HepG2 (cell line): ENCODE data around the gene MPIG6B. TPM values are rescaled to one million over a fixed set of nuclear protein-coding genes. Genes with fewer than 3 reads are reported as not detected.

Experiments used
- CEBPB ChIP-seq: IDR thresholded peaks from 2 replicates; pipeline ENCODE4 v1.6.1; 2011; ENCODE audit warnings: low read depth, low read length, improper control_type of control experiment, borderline replicate concordance
- E2F5 ChIP-seq: sonication (generic); formaldehyde crosslinking; conservative IDR thresholded peaks from 2 replicates; pipeline ENCODE4 v1.4.0; 2020; ENCODE audit warnings: missing genetic modification reagents
- ETV6 ChIP-seq: sonication (generic); formaldehyde crosslinking; conservative IDR thresholded peaks from 2 replicates; pipeline ENCODE4 v1.4.0; 2020; ENCODE audit warnings: missing genetic modification reagents
- GPN1 ChIP-seq: sonication (generic); formaldehyde crosslinking; IDR thresholded peaks from 2 replicates; pipeline ENCODE4 v1.5.1; 2020; ENCODE audit warnings: missing genetic modification reagents, borderline replicate concordance
- HNF1B ChIP-seq: sonication (generic); formaldehyde crosslinking; IDR thresholded peaks from 2 replicates; pipeline ENCODE4 v1.5.1; 2020; ENCODE audit warnings: mild to moderate bottlenecking, moderate library complexity, missing genetic modification reagents
- IKZF4 ChIP-seq: sonication (generic); formaldehyde crosslinking; IDR thresholded peaks from 2 replicates; pipeline ENCODE4 v1.5.1; 2020; ENCODE audit warnings: borderline replicate concordance, mild to moderate bottlenecking, low read depth, missing genetic modification reagents; ENCODE audit errors: not compliant biosample characterization
- KLF11 ChIP-seq: IDR thresholded peaks from 2 replicates; pipeline ENCODE4 v1.6.1; 2016; ENCODE audit warnings: missing compliant biosample characterization
- KLF13 ChIP-seq: sonication (generic); formaldehyde crosslinking; IDR thresholded peaks from 2 replicates; pipeline ENCODE4 v1.4.0; 2020; ENCODE audit warnings: mild to moderate bottlenecking, missing genetic modification reagents
- MIER3 ChIP-seq: IDR thresholded peaks from 2 replicates; pipeline ENCODE4 v1.6.1; 2016; ENCODE audit warnings: missing compliant biosample characterization, borderline replicate concordance
- MTERF4 ChIP-seq: sonication (generic); formaldehyde crosslinking; IDR thresholded peaks from 2 replicates; pipeline ENCODE4 v1.8.0; 2023; ENCODE audit warnings: mild to moderate bottlenecking, missing genetic modification reagents
- RARA ChIP-seq: IDR thresholded peaks from 2 replicates; pipeline ENCODE4 v1.6.1; 2016; ENCODE audit warnings: missing genetic modification reagents, missing compliant biosample characterization
- SCMH1 ChIP-seq: sonication (generic); formaldehyde crosslinking; IDR thresholded peaks from 2 replicates; pipeline ENCODE4 v1.9.0; 2021; ENCODE audit warnings: missing genetic modification reagents, mild to moderate bottlenecking, borderline replicate concordance
- UBTF ChIP-seq: sonication (generic); formaldehyde crosslinking; IDR thresholded peaks from 2 replicates; pipeline ENCODE4 v1.4.0; 2020; ENCODE audit warnings: mild to moderate bottlenecking, missing genetic modification reagents
- USF2 ChIP-seq, 2 experiments: sonication (generic) in 1 of 2; formaldehyde crosslinking in 1 of 2; IDR thresholded peaks; 2 replicates each; pipeline versions ENCODE4 v1.5.1 to v1.6.1; 2011 to 2020; ENCODE audit warnings: borderline replicate concordance in 1 of 2, low read depth in 1 of 2, low read length in 1 of 2, mild to moderate bottlenecking in 1 of 2, missing genetic modification reagents in 1 of 2, moderate library complexity in 1 of 2
- ZC3H4 ChIP-seq: sonication (generic); formaldehyde crosslinking; IDR thresholded peaks from 2 replicates; pipeline ENCODE4 v1.4.0; 2020; ENCODE audit warnings: missing genetic modification reagents, borderline replicate concordance
- ZNF235 ChIP-seq: sonication (generic); formaldehyde crosslinking; IDR thresholded peaks from 2 replicates; pipeline ENCODE4 v1.8.1; 2023; ENCODE audit warnings: mild to moderate bottlenecking, missing genetic modification reagents, borderline replicate concordance
- ZNF777 ChIP-seq: sonication (generic); formaldehyde crosslinking; IDR thresholded peaks from 2 replicates; pipeline ENCODE4 v1.4.0; 2020; ENCODE audit warnings: missing genetic modification reagents
- ZNF878 ChIP-seq: sonication (generic); formaldehyde crosslinking; IDR thresholded peaks from 2 replicates; pipeline ENCODE4 v1.8.1; 2023; ENCODE audit warnings: mild to moderate bottlenecking, missing genetic modification reagents, moderate library complexity
- polyA plus RNA-seq, 8 experiments: library from polyadenylated mRNA; depleted of rRNA in 3 of 8; stranded (reverse) in 7 of 8; unstranded in 1 of 8; fragments of >200 nt; fragmentation: Illumina TruSeq in 4 of 8; extraction: Trizol in 4 of 8; gene quantifications; 2 replicates each; pipeline versions ENCODE4 v1.2.1 to v1.2.3, GENCODE V29; 2011 to 2016; ENCODE audit warnings: low read depth in 4 of 8, missing spikeins in 1 of 8, mixed read lengths in 1 of 8; ENCODE audit not compliant: insufficient read depth in 1 of 8
- total RNA-seq, 5 experiments: library from RNA; depleted of rRNA; stranded (reverse); fragments of >200 nt; fragmentation: Illumina TruSeq; extraction: Trizol; gene quantifications; 2 replicates each; pipeline ENCODE4 v1.2.3, GENCODE V29; 2016; ENCODE audit warnings: low read depth in 1 of 5

Gene MPIG6B
- total and polyA plus RNA-seq, 2 of the 13 experiments (the other 11 are each of a cell fraction or from before 2014, with no cell fraction given), result not detected

GRCh38 chr6:31736768-31737314 lies 13.7 kb downstream of the MPIG6B start (continued):
- no peak for TF ChIP-seq USF2 (IDR thresholded peaks at IDR 0.05; ENCODE audit: low read depth, low read length)
- no peak for TF ChIP-seq USF2 (CRISPR knock-in tag; IDR thresholded peaks at IDR 0.05; ENCODE audit: borderline replicate concordance)
- TF ChIP-seq ZC3H4 (CRISPR knock-in tag), result peak; percentile 99
- no peak for TF ChIP-seq ZNF235 (CRISPR knock-in tag)
- TF ChIP-seq CEBPB, result no peak
- TF ChIP-seq IKZF4, result no peak
- TF ChIP-seq KLF13, result no peak
- no peak for TF ChIP-seq ETV6 (CRISPR knock-in tag)
- TF ChIP-seq RARA (CRISPR knock-in tag), result no peak
- no peak for TF ChIP-seq HNF1B (CRISPR knock-in tag)
- no peak for TF ChIP-seq KLF11
- TF ChIP-seq GPN1 (CRISPR knock-in tag), result no peak
- peak; percentile 16; the same call in 1 of the 2 replicates for TF ChIP-seq UBTF (CRISPR knock-in tag)
- TF ChIP-seq E2F5 (CRISPR knock-in tag), result no peak
- TF ChIP-seq MIER3 (CRISPR knock-in tag), result no peak
- no peak for TF ChIP-seq SCMH1 (CRISPR knock-in tag)
- no peak for TF ChIP-seq ZNF777
- TF ChIP-seq ZNF878 (CRISPR knock-in tag), result no peak; the same call in 1 of the 2 replicates
- TF ChIP-seq MTERF4 (CRISPR knock-in tag), result no peak; the same call in 1 of the 2 replicates
